AG09309 (cell line): ENCODE data around the gene DNAJB6.

Experiments
- DNase-seq: peaks from one replicate; pipeline ENCODE4 v3.0.0-alpha.2; 2010; ENCODE audit warnings: low read depth
- H3K4me3 ChIP-seq: 2 replicates; pipeline ENCODE4 v1.5.1; 2011; ENCODE audit warnings: mild to moderate bottlenecking, low read depth, low read length, moderate library complexity; ENCODE audit not compliant: control insufficient read depth
- CTCF ChIP-seq: IDR thresholded peaks from 2 replicates; pipeline ENCODE4 v1.5.1; 2011; ENCODE audit warnings: mild to moderate bottlenecking, low read depth, low read length, inconsistent platforms; ENCODE audit not compliant: insufficient read depth, control insufficient read depth; ENCODE audit errors: missing control alignments

The DNAJB6 gene

GRCh38 chr7:157438121-157439025 lies 101.6 kb downstream of the DNAJB6 start:
- no peak for TF ChIP-seq CTCF
- no peak overlapping the region for H3K4me3 ChIP-seq
- DNase-seq = no peak

DNA sequence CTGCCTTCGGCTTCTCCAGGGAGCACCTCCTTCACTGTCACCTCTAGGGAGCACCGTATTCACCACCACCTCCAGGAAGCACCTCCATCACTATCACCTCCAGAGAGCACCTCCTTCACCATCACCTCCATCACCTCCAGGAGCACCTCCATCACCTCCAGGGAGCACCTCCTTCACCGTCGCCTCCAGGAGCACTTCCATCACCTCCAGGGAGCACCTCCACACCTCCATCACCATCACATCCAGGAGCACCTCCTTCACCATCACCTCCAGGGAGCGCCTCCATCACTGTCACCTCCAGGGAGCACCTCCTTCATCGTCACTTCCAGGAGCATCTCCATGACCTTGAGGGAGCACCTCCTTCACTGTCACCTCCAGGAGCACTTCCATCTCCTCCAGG lies 102.3 kb downstream of the DNAJB6 start:
- H3K4me3 ChIP-seq = no peak overlapping the region
- no peak for DNase-seq
- no peak for TF ChIP-seq CTCF

DNA sequence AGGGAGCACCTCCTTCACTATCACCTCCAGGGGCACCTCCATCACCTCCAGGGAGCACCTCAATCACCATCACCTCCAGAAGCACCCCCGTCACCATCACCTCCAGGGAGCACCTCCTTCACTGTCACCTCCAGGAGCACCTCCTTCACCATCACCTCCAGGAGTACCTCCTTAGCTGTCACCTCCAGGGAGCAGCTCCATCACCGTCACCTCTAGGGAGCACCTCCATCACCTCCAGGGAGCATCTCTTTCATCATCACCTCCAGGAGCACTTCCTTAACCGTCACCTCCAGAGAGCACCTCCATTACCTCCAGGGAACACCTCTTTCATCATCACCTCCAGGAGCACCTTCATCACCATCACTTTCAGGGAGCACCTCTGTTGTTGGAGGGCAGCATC lies 103.0 kb downstream of the DNAJB6 start:
- no peak for TF ChIP-seq CTCF
- no peak for DNase-seq

DNA sequence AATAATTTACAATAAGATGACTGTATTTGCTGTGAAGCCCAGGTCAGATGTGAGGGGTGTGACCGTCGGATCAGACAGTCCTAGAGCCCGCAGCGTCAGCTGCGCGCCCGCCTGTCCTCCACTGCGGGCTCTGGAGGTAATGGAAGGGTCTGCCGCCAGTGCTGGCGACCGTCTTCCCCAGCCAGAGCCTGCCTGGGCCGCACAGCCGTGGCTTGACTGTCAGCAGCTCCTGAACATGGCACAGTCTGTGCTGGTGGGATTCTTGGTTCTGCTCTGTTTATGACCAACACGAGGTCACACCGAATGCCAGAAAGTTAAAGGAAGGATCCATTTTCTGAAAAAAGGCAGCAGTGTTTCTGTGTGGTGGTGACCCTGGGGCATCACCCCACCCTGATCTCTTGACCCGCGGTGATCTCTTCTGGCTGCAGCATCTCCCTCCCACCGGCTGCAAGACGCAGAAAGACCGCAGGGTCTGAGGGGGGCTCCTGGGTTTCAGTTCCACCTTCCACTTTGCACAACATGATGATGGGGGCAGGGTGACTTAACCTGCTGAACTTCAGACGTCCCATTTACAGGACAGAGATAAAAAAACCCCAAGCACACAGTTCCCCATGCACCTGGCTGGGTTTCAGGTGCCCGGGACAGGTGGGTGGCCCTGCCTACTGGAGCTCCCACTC lies 103.7 kb downstream of the DNAJB6 start:
- H3K4me3 ChIP-seq = no peak overlapping the region
- DNase-seq = no peak
- TF ChIP-seq CTCF = no peak

More for the DNA sequence above, 103.0 kb downstream of the DNAJB6 start:
- no peak overlapping the region for H3K4me3 ChIP-seq

DNA sequence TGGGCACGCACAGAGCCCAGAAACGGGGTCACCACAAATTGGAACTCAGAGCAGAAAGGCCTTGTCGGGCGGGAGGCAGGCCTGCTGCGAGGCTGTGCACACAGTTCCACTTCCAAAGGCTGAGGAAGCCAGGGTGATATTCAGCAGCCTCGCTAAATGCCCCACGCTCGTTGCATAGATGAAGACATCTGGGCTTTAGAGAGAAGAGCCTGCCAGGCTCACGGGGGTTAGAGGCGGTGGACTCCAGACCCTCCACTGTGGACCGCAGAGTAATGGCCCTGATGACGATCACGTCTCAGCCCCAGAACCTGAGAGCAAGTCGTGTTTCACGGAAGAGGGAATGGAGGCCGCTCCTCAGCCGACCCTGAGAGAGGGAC lies 104.2 kb downstream of the DNAJB6 start:
- no peak for DNase-seq
- H3K4me3 ChIP-seq = no peak overlapping the region
- TF ChIP-seq CTCF = no peak

DNA sequence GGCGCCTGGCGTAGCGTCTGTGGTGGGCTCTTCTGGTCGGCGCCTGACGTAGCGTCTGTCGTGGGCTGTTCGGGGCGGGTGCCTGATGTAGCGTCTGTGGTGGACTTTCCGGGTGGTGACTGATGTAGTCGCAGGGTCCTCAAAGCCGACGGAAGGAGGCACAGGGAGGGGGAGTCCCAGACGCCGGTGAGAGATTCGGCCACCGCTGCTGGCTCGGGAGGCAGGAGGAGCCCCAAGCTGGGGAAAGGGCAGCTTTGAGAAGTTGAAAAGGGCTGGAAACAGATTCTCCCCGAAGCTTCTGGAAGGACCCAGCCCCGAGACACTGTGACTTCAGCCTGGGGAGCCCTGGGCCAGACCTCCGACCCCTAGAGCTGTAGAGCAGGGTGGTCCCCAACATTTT lies 105.7 kb downstream of the DNAJB6 start:
- TF ChIP-seq CTCF = no peak
- H3K4me3 ChIP-seq = no peak overlapping the region
- no peak for DNase-seq
